HG03039 (cell line): ENCODE results near the gene DSCAML1.

ENCODE experiments used
- ATAC-seq: cut with Tn5 transposase; IDR thresholded peaks from one replicate; pipeline ENCODE4 v1.9.1; 2021; ENCODE audit warnings: mild to moderate bottlenecking, moderate library complexity; ENCODE audit not compliant: unreplicated experiment

The DSCAML1 gene

DNA sequence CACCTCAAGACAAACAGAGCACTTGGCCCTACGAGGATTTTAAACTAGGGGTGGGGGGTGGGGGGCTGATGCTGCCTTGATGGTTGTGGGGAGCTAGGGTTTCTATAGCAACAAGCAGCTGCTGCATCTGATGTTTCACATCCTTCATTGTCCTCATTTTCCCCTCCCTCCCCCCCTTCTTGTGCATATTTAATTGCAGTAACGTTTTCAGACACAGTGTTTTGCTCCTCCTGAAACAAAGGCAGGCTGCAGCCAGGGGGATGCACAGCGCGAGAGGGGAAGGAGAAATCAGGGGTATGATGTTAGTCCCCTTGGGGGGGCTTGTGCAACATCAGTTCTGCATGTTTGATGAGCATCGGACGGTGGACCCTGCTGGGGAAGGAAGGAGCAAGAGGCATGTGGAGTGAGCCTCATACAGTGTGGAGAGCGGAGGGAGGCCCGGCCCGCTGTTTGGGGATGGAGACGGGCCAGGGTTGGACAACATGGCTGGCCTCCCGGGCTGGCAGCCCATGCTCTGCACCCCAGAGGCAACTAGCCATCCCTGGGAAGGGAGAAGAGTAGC lies 261.1 kb downstream of the DSCAML1 start:
- no peak for ATAC-seq

- ATAC-seq: no peak
Observed at GRCh38 chr11:117535201-117535849, 261.7 kb downstream of the DSCAML1 start.

DNA sequence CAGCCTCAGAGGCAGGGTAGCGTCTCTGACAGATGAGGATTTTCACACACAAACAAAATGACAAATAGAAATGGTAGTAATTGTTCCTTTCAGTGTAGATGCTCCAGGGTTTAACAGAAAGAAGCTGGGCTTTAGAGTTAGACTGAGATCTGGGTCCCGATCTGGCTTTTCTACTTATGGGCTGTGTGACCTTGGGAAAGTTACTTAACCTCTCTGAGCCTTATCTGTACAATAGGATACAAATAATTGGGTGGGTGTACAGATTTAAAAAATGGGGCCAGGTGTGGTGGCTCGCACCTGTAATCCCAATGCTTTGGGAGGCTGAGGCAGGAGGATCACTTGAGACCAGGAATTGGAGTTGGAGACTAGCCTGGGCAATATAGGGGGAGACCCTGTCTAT lies 264.4 kb downstream of the DSCAML1 start:
- ATAC-seq: no peak

DNA sequence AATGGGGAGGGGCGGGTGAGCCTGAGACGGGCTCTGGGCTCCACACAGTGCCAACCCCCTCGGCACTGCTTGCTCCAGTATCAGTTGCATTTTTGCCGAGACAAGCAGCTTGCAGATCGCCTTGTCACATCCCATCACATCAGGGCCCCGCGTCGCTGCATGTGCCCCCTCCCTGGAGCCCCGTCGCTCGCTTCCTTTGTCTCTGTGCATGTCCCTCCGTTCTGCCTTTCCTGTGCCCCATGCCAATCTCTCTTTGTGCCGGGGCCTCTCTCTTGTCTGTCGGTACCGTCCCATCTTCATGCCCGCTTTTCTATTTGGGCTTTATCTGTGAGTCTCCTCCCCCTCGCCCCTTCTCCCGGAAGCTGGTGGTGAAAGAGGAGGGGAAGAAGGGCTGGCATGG lies 267.2 kb downstream of the DSCAML1 start:
- ATAC-seq: no peak

DNA sequence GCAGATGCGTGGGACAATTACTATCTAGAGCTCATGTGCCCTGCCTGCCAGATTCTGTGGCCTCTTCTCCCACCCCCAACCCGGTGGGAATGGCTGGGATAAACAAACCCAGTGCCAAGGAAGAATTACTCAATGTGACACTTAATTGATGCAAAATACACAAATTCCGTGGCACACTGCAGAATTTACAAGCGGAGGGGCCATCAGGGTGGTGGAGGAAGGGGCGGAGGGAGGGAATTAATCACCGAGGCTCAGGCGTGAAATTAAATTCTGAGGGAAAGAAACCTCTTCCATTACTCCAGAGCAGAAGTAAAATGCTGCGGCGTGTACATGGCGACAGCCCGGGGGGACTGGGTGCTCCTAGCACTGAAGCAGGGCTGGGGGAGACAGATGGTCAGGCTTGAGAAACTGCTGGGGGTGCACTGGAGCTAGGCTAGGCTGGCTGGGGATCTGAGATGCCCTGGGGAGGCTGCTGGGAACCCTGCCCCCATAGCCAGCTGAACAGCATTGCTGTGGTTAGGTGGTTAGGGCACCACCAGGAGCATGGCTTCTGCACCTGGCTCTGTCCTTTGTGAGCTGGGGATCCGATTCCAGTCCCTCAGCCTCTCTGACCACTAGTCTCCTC lies 268.8 kb downstream of the DSCAML1 start:
- no peak for ATAC-seq

DNA sequence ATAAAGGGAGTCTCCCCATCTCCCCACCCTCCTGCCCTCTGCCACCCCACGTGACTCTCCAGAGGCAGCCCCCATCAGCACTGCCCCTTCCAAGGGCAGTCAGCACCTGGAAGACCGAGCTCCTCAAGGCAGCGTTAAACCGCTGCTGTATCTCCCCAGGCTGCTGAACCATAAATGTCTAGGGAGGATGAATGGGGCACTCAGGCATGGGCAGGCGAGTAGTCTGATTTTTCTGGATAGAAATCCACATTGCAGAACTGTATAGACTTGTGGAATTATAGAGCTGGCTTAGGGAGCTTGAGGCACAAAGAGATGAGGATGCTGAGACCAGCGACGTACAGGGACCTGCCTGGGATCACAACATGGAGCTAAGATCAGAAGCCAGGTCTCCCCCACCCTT lies 269.7 kb downstream of the DSCAML1 start:
- no peak for ATAC-seq

GRCh38 chr11:117525866-117526542 lies 271.0 kb downstream of the DSCAML1 start:
- ATAC-seq: no peak

DNA sequence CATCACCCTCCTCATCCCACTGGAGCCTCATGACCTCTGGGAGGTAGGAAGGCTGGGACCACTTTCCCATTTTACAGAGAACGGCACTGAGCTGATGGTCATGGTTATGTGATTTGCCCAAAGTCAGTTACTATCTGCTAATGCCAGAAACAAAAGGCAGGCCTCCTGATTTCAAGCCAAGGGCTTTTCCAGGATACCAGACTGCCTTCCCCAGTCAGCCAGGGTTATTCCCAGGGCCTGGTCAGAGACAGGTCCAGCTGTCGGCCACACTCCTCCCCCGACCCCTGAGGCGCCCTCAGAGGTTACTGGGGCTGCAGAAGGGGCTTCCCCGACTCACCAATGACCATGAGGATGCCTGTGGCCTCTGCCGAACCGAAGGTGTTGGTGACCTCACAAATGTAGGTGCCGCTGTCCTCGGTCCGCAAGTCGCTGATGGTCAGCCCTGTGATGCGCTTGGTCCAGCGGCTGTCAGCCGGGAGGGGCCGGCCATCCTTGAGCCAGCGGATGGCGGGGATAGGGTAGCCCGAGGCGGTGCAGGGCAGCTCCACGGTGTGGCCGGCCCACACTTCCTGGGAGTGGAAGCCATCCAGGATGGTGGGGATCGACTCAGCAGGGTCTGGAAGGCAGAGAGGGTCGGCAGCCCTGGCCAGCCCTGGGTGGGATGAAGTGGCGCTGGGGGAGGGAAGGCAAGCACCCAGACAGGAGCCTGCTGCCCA lies 272.4 kb downstream of the DSCAML1 start:
- ATAC-seq: no peak

DNA sequence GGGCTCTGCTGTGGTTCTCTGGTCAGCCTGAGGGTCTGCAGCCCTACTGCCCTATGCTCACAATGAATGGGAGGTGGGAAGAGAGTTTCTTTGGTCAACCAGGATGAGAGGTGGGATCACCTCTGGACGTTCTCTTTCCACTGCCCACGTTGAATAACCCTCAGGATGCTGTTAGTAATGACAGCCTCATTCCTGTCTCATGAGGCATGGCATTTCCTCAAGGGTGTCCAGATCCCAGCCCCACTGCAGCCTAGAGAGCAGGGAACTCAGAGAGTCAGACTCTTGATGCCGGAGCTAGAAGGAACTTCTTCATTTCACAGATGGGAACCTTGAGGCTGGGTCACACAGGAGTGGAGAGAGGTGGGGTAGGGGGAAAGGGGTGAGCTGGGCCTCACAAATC lies 273.3 kb downstream of the DSCAML1 start:
- ATAC-seq: no peak

DNA sequence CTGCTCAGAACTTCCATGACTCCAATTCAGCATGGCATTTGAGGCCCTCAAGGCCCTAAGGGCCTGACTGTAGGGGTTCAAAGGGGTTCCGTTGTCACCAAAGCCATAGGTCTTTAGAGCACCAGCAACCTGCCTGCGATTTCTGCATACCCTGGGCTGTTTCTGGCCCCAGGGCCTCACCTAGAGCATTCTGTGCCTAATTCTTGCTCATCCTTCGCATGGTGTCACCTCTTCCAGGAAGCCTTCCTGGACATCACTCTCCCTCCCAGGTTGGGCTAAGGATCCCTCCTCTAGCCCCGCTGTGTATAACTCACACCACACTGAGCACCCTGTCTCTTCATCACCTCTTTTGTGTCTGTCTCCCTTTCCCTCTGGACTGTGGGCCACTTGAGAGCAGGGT lies 275.0 kb downstream of the DSCAML1 start:
- no peak for ATAC-seq

- ATAC-seq: no peak
Observed at GRCh38 chr11:117520966-117521365, 276.1 kb downstream of the DSCAML1 start.

- no peak for ATAC-seq
Observed at GRCh38 chr11:117520201-117520600, 276.8 kb downstream of the DSCAML1 start.

- ATAC-seq: no peak
Observed at GRCh38 chr11:117519590-117519989, 277.4 kb downstream of the DSCAML1 start.

DNA sequence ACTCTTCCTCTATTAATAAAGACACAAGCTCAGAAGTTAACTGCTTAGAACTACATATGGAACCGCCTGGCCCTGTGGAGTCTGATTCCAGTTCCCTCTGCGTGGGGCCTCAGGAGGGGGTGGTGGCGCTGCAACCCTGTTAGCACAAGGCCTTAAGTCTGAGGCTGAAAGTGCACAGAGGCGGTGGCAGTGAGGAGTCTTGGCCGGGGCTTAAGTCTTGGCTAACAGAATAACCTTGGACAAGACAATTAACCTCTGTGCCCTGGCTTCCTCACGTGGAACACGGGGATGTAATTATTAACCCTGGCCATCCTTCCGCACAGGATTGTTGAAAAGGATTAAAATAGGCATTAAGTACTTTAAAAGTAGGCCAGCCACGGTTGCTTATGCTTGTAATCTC lies 277.8 kb downstream of the DSCAML1 start:
- no peak for ATAC-seq

- no peak for ATAC-seq
Observed at GRCh38 chr11:117518455-117518854, 278.6 kb downstream of the DSCAML1 start.

DNA sequence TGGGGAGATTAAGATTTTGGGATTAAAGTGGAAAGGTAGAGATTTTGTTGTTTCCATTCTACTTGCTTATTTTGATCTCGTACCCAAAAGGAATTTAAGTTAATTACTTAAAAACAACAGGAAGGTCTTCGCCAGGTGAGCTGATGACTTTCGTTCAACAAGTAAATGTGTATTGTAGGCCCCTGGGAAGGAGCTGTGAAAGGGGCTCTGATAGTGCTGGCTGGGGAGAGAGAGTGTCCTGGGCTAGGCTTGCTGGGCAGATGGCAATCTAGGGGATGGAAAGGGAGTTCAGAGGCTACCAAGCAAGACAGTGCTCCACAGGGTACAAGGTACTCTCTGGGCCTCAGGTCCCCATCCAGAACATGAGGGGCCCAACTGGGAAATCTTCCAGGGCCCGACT lies 279.9 kb downstream of the DSCAML1 start:
- ATAC-seq: no peak

- ATAC-seq: no peak
Observed at GRCh38 chr11:117515892-117516787, 280.9 kb downstream of the DSCAML1 start.

DNA sequence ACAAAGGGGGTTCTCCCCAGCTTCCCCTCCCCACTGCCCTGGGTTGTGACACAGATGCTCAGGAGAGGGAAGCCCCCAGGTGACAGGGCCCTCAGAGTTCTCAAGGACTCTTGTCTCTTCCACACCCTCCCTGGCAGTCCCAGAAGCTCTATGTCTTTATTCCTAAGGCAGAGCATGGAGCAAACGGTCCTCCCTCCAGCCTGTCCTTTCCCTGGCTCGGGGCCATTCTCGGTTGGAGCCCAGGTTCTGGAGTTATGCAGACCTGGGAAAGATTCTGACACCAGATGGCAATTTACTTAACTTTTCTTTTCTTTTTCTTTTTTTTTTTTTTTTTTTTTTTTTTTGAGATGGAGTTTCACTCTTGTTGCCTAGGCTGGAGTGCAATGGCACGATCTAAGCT lies 282.8 kb downstream of the DSCAML1 start:
- ATAC-seq: no peak

- no peak for ATAC-seq
Observed at GRCh38 chr11:117513666-117514065, 283.4 kb downstream of the DSCAML1 start.

- ATAC-seq: no peak
Observed at GRCh38 chr11:117511931-117512539, 285.0 kb downstream of the DSCAML1 start.
